Retinal pigment epithelial cell (primary cell): ENCODE measurements around the gene POLR1A.

Experiments
- DNase-seq: peaks from one replicate; pipeline ENCODE4 v3.0.0-alpha.2; 2010; ENCODE audit warnings: low read depth
- H3K4me3 ChIP-seq: 2 replicates; pipeline ENCODE4 v1.5.1; 2011; ENCODE audit warnings: mild to moderate bottlenecking, low read length, control low read depth, moderate library complexity
- TF ChIP-seq, protein P1 (sequence below): conservative IDR thresholded peaks from 2 replicates; pipeline ENCODE4 v1.5.1; 2011; ENCODE audit warnings: low read depth, low read length, control low read depth, inconsistent platforms

POLR1A gene

DNA sequence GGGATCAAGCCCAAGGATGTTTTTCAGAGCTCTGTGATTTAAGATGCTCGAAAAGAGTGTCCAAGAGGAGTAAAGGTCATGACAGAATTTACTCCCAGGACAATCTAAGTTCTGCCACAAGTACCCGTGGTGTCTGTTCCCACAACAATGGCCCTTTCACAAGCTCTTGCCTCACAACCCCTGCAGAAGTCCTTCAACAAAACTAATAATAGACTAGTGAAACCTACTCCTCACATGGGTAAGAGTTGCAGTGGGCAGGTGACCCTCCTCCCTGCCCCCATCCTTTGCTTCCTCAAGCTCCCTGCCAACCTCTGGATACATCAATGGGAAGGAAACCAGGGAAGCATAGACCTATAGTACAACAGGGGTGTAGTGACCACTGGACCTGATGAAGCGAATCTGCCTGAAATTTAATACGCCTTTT lies 35.3 kb upstream of the POLR1A start:
- no peak for DNase-seq
- no peak overlapping the region for H3K4me3 ChIP-seq
- TF ChIP-seq, protein P1, sequence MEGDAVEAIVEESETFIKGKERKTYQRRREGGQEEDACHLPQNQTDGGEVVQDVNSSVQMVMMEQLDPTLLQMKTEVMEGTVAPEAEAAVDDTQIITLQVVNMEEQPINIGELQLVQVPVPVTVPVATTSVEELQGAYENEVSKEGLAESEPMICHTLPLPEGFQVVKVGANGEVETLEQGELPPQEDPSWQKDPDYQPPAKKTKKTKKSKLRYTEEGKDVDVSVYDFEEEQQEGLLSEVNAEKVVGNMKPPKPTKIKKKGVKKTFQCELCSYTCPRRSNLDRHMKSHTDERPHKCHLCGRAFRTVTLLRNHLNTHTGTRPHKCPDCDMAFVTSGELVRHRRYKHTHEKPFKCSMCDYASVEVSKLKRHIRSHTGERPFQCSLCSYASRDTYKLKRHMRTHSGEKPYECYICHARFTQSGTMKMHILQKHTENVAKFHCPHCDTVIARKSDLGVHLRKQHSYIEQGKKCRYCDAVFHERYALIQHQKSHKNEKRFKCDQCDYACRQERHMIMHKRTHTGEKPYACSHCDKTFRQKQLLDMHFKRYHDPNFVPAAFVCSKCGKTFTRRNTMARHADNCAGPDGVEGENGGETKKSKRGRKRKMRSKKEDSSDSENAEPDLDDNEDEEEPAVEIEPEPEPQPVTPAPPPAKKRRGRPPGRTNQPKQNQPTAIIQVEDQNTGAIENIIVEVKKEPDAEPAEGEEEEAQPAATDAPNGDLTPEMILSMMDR: no peak

DNA sequence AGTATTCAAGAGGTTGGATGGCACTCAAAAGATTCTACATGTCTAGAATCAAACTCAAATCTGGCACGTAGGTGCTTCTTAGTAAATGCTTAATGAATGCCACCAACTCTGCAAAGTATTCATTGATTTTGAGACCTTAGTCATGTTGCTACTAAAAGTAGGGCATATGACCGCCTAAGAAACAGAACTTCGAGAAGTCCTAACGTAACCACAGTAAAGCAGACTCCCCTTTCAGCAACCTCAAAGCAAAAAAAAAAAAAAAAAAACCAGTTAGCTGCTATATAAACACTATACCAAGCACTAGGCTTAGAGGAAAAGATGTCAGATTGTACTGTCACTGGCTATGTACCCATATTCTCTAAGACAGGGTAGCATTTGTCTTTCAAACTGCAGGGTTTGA lies 34.3 kb upstream of the POLR1A start:
- TF ChIP-seq, protein P1: no peak
- H3K4me3 ChIP-seq: no peak overlapping the region
- DNase-seq: no peak

DNA sequence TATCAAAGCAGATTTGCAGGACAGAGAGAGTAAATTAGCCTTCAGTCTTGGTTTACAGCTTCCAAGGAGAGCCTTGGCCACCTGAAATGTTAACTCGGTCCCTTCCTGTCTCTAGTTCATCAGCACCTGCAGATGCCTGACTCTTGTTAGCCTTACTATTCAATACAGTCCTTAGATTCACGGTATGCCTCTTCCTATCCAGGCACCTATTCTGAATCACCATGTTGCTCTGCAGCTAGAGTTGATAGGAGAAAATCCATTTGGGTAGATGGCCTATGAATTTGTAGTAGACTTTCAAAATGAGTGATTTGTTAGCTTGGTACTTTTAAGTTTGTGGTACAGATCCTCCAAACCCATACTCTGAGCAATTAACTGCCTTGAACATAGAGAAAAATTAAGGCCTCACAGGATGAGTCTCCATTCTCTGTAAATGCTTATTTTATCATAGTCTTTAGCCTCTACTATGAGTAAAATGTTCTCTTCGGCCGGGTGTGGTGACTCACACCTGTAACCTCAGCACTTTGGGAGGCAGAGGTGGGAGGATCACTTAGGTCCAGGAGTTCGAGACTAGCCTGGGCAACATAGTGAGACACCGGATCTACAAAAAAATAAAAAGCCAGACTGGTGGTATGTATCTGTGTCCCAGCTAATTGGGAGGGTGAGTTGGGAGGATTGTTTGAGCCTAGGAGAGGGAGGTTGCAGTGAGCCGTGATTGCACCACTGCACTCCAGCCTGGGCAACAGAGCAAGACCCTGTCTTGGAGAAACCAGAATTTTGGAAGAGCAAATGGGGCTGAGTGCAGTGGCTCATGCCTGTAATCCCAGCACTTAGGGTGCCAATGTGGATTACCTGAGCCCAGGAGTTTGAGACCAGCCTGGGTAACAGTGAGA lies 33.3 kb upstream of the POLR1A start:
- TF ChIP-seq, protein P1: no peak
- no peak for DNase-seq
- H3K4me3 ChIP-seq: no peak overlapping the region

DNA sequence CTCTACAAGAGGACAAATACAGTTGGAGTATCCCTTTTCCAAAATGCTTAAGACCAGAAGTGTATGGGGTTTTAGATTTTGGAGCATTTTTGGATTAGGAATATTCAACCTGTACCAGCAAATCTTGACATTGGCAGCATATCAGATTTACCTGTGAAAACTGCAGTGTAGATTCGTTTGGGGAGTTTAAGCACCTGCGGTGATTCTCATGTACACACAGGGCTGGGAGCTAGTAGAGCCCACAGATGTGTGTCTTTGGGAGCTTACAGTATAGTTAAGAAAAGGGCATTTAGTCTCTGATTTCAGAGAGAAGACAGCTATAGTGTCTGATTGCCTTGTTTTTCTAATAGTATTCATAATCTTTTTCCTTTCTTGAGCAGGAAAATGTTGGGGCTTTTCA lies 30.5 kb upstream of the POLR1A start:
- TF ChIP-seq, protein P1: no peak
- no peak for DNase-seq
- H3K4me3 ChIP-seq: no peak overlapping the region

DNA sequence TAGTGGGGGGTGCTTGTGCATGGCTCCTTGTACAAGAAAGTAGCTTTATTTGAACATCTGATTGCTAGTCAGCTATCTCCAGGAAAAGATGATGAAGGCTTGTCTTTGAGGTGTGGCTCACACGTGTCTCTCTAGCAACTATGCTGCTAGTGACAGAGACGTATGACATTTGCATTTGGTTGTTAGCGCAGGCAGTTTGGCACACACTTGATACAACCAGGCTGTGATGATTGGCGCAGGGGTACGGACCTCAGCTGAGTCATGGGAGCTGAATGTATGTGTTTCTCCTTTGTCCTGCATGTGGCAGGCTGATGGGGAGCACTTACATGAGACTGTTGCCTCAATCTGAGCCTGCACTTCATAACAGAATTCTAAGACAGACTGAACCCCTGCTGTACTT lies 30.0 kb upstream of the POLR1A start:
- DNase-seq: no peak
- no peak overlapping the region for H3K4me3 ChIP-seq
- TF ChIP-seq, protein P1: no peak

DNA sequence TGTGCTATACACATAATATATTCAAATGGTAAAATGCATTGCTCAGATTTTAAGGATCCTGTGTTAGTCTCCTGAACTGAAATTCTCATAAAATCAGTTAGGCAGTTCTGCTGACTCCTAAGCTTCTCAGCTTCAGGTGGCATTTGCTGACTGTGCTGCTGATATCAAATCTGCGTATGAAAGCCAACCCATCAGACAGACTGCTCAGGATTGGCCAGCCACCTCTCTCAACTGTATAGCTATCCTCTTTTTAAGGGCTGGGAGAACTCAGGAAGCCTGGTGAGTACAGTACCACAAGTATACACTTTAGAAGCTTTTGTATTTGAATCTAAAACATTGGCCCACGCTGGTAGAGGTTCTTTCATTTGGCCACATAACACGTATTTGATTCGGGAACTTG lies 29.0 kb upstream of the POLR1A start:
- TF ChIP-seq, protein P1: no peak
- no peak overlapping the region for H3K4me3 ChIP-seq
- DNase-seq: no peak

DNA sequence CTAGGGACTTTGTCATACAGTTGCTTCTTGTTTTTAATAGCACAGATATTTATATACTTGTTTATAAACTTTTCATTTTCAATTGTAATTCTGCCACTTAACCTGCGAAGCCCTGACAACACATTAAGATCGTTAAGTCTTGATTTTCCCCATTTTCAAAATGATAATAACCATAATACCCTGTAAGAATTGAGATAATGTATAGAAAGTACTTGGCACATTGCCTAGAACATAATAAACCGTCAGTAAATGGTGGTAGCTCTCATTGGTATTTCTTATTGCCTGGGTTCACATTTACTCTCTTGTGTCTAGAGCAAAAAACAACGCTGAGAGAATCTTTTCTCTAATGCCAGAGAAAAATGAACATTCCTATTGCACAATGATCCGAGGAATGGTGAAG lies 19.0 kb upstream of the POLR1A start:
- TF ChIP-seq, protein P1: no peak
- no peak for DNase-seq
- no peak overlapping the region for H3K4me3 ChIP-seq
